HL-60/S4 treated with retinoic acid at 250 ng/mL for 4 days and 3 days (cell line): ENCODE data around the gene MET.
"Not testable (repeated sequence)": the region's sequence is repeated elsewhere in the genome, so short reads cannot be mapped to it uniquely, and the experiment has no call there.

Experiments
- in situ Hi-C: fragments of 300-500 bp; cut with MboI; formaldehyde crosslinking; loops from 2 replicates; pipeline ENCODE4 v1.7.0; 2022; ENCODE audit warnings: low sequenced_read_pairs

The MET gene

DNA sequence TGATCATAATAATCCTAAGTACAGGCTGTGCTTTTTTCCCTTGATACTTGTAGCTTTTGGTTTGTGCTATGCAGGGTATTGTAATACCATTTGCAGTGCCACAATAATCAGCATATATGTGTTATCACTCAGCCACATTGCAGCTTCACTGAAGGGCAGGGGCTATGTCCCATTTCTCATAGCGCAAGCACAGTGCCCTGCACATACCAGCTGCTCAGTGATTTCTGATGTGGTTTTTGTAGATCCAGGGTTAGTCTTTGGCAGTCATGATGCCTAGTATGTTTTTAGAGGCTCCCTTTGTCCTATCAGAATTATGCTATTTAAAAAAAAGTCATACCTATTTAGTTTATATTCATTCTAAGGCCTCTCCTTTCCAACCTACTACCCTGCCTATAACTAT, 25.8 kb downstream of the MET start:
- in situ Hi-C loops = no loop called here

- in situ Hi-C loops = no loop called here
Observed at GRCh38 chr7:116698396-116698795, 26.4 kb downstream of the MET start.

GRCh38 chr7:116698930-116699721, 27.1 kb downstream of the MET start:
- in situ Hi-C loops = no loop called here

DNA sequence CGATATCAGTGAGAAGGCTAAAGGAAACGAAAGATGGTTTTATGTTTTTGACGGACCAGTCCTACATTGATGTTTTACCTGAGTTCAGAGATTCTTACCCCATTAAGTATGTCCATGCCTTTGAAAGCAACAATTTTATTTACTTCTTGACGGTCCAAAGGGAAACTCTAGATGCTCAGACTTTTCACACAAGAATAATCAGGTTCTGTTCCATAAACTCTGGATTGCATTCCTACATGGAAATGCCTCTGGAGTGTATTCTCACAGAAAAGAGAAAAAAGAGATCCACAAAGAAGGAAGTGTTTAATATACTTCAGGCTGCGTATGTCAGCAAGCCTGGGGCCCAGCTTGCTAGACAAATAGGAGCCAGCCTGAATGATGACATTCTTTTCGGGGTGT, 27.7 kb downstream of the MET start:
- in situ Hi-C loops = no loop called here

DNA sequence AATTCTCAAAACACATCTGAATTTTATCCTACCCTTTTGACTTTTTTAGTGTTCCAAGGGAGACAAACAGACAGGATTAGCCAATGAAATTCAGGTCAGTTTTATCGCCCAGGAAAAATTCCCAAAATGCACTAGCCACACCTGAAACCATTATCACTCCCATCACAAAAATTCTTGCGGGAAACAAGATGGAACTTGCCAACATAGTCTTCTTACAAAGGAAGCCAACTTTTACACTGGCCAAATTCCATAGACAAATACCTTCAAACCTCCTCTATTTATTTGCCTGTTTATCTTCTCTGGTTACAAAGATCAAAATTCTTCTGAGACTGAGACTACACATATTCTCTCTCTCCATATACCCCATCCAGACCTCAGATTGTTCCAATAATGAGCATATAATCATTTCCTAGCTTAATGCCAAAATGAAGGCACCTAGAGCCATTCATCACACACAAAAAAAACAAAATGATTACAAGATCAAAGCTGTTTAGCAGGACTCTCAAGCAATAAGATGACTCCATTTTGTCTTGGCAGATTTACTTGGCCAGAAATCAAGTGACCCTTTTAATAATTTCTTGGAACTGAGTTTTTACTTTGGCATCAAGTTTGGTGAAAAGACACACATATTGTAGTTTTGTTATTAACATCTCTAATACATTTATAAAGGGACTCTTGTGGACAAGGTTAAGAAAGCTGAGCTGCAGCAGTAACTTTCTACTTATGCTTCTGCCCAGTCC, 30.2 kb downstream of the MET start:
- in situ Hi-C loops = no loop called here

DNA sequence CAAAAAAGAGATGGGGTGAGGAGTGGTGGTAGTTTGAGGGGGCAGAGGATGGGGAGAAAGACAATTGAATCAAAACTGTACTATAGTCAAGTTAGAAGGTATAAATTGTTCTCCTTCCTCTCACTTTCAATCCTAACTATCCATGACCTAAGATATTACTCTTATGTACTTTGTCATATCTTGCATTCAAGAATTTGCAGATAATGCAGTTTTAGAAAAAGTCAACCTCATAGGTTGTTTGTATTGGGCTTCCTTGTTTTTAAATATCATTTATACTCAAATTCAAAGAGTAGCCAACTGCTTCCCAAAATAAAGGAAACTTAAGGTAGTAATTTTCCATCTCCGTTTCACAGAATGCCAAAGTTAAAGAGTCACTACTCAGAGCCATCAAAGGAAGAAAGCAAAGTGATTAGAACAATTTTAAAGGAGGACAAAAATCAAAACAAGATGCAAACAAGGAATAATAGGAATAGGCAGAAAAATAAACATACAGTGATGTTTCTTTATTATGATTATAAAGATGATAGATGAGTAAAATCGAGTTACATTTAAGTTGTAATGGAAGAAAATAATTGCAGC, 32.7 kb downstream of the MET start:
- in situ Hi-C loops = no loop called here

GRCh38 chr7:116705419-116705818, 33.4 kb downstream of the MET start:
- in situ Hi-C loops = no loop called here

DNA sequence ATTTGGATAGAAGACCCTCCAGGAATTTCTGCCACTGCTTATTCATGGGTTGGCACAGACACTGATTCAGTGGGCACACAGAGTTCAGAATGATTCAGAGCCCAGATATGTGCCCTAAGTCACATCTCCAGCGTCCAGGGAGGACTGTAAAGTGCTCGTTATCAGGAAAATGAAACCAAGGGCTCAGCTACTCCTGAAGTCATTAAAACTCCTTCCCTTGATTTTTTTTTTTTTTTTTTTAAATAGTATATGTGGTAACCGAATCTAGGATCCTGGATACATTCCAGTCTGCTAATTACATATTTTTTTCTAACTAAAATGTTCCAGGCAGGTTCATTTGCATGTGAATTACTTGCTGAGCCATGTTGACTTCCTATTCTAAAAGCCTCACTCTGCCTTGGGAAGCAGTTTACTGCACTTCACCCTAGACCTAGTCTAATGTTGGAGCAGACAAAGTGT, 34.7 kb downstream of the MET start:
- in situ Hi-C loops = no loop called here

GRCh38 chr7:116707289-116707688, 35.3 kb downstream of the MET start:
- in situ Hi-C loops = no loop called here

DNA sequence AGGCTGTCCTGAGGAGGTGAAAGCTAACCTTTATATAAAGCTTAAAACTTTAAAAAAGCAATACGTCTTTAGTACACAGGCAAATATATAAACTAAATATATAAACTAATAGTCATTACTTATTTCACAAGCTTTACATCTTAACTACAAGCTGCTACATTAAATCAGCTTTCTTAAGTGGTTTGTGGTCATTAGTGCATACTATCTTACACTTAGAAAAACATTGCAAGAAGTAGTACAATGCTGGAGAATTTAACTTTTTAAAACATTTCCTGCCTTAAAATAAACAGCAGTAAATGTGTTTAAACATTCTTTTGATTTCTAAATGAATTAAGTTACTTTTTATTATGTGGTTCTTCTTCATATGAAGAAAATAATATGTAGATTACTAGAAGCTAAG, 36.3 kb downstream of the MET start:
- in situ Hi-C loops = no loop called here

GRCh38 chr7:116708861-116709260, 36.9 kb downstream of the MET start:
- in situ Hi-C loops = no loop called here

- in situ Hi-C loops = no loop called here
Observed at GRCh38 chr7:116709336-116709735, 37.3 kb downstream of the MET start.

DNA sequence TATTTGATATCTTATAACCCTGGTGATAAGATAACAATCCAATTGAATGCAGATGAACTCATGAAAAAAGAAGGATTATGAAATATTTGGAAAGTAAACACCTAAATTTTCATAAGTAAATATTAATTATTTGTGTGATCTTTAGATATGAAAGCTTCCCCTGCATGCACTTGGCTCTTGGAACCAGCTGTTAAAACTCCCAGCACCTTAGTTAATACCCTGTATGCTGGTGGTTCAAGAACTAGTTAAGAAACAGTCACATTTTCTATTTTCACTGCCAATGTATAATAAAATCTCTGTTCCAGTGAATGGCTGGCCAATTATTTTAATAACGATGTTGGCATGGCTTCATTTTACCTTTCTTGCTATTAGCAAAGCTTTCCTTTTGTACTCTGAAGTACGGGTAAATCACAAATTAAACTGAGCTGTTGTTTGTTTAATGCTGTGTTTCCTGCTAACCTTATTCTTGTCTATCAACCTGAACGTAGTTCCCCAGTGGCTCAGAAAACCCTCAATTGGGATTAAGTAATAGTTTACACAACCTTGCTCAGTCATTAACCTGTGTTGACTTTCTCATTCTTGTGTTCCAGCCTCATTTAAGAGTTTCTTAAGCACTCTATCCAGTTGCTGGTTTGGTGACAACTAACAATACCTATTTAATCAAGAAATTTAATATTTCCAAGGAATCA, 38.9 kb downstream of the MET start:
- in situ Hi-C loops = no loop called here

GRCh38 chr7:116711790-116712189, 39.8 kb downstream of the MET start:
- in situ Hi-C loops = no loop called here

- in situ Hi-C loops = no loop called here
Observed at GRCh38 chr7:116713500-116713899, 41.5 kb downstream of the MET start.

GRCh38 chr7:116713918-116714317, 41.9 kb downstream of the MET start:
- in situ Hi-C loops = no loop called here

DNA sequence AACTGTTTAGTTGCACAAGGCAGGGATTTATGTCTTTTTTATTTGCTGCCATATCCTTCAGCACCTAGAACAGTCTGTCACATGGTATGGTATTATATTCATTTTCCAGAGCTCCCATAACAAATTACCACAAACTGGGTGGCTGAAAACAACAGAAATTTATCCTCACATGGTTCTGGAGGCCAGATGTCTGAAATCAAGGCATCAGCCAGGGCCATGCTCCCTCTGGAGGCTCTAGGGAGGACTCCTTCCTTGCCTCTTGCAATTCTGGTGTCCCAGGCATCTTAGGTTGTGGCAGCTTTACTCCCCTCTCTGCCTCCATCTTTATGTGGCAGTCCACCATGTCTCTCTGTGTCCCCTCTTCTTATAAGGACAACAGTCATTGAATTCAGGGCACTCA, 43.1 kb downstream of the MET start:
- in situ Hi-C loops = no loop called here

- in situ Hi-C loops = no loop called here
Observed at GRCh38 chr7:116717137-116717536, 45.1 kb downstream of the MET start.

DNA sequence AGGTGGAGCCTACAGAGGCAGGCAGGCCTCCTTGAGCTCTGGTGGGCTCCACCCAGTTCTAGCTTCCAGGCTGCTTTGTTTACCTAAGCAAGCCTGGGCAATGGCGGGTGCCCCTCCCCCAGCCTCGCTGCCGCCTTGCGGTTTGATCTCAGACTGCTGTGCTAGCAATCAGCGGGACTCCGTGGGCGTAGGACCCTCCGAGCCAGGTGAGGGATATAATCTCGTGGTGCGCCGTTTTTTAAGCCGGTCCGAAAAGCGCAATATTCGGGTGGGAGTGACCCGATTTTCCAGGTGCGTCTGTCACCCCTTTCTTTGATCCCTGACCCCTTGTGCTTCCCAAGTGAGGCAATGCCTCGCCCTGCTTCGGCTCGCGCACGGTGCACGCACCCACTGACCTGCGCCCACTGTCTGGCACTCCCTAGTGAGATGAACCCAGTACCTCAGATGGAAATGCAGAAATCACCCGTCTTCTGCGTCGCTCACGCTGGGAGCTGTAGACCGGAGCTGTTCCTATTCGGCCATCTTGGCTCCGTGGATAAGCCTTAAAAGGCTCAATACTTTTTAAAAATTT, 52.0 kb downstream of the MET start:
- in situ Hi-C loops = not testable (repeated sequence)

DNA sequence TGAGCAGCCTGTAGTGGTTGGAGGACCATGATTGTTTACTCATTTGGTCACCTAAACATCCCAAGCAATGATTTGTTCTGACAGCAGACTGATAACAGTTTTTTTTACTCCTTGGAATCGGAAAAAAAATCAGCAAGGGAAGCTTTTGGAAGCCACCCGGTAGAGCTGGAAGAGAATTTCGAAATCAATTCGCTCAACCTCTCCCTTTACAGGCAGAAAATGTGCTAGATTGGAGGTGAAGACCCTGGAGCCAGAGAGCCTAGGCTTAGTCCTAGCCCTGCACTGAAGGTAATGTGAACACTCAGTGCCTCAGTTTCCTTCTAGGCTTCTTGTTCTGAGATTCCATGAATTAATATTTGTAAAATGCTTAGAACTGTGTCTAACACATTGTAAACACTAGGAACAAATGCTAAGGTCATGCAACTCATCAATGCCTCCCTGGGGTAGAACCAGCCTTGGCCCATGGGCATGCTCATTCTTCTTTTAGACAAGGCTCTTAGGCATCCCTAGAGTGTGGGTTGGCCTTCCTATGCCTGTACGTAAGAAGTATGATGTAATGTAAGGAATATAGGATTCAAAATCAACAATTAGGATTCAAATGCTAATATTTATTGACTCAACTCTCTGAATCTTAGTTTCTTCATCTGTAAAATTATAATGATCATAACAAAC, 52.7 kb downstream of the MET start:
- in situ Hi-C loops = no loop called here

DNA sequence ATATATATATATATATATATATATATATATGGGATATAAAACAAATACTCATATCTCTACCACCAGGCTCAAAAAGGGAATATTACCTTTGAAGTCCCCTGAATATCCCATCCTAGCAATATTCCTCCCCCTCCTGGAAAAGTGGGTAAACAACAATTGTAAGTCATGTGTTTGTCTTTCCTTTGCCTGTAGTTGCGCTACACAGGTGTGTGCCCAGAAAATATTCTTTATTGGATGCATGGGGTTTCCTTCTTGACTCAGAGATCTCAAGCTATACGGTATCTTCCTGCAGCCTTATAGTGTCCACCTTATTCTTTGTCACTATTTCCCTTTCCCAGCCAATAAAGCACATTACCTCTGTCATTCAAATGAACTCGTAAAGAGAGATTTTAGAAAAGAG, 54.2 kb downstream of the MET start:
- in situ Hi-C loops = no loop called here
